Tibial artery (tissue), 4 donors: ENCODE results near the gene KIT.

Experiments used
- DNase-seq, 2 donors: peaks; one replicate each; pipeline ENCODE4 v3.0.0-alpha.2; 2019
- H3K27ac ChIP-seq, 2 donors: fragments of 200-600 bp; sonication (generic) in 1 of 2; 1 replicate in 1 of 2; 2 replicates in 1 of 2; pipeline ENCODE4 v1.5.1; 2018 to 2019; ENCODE audit warnings: mild to moderate bottlenecking in 1 of 2
- H3K27me3 ChIP-seq, 2 donors: fragments of 200-600 bp; sonication (generic) in 1 of 2; one replicate each; pipeline versions ENCODE4 v1.5.1 to v1.6.0; 2016 to 2019
- H3K36me3 ChIP-seq, 3 donors: fragments of 200-600 bp; sonication (generic) in 2 of 3; one replicate each; pipeline ENCODE4 v1.5.1; 2016 to 2019; ENCODE audit warnings: mild to moderate bottlenecking in 2 of 3
- H3K4me1 ChIP-seq, 4 donors: fragments of 200-600 bp; sonication (generic) in 2 of 4; 1 replicate in 3 of 4; 2 replicates in 1 of 4; pipeline ENCODE4 v1.5.1; 2016 to 2019
- H3K4me3 ChIP-seq, 2 donors: fragments of 200-600 bp; sonication (generic) in 1 of 2; 1 replicate in 1 of 2; 2 replicates in 1 of 2; pipeline ENCODE4 v1.5.1; 2018 to 2019; ENCODE audit warnings: mild to moderate bottlenecking in 2 of 2
- H3K9me3 ChIP-seq, 3 donors: fragments of 200-600 bp; sonication (generic) in 1 of 3; one replicate each; pipeline ENCODE4 v1.5.1; 2016 to 2019
- CTCF ChIP-seq, 2 experiments: fragments of 200-600 bp in 1 of 2; fragments of 450-650 bp in 1 of 2; IDR thresholded peaks; one replicate each; pipeline ENCODE4 v1.5.1; 2017 to 2019; ENCODE audit warnings: antibody characterized with exemption in 2 of 2, mild to moderate bottlenecking in 1 of 2, moderate library complexity in 1 of 2
- intact Hi-C: fragments of 100-400 bp; cut with DNase I; formaldehyde crosslinking; loops from one replicate; pipeline ENCODE4 v1.15.0; 2023; ENCODE audit warnings: low total_unique reads

Gene KIT

GRCh38 chr4:54714631-54715030 lies 56.9 kb downstream of the KIT start:
- no peaks in the 10 kb centered on the region for H3K36me3 ChIP-seq
- TF ChIP-seq CTCF (IDR thresholded peaks at IDR 0.05), result no peak
- H3K27me3 ChIP-seq, result no peaks in the 10 kb centered on the region
- DNase-seq, result no peak
- H3K27ac ChIP-seq, result no peak overlapping the region
- intact Hi-C loops, result no loop called here
- no peak overlapping the region for H3K4me3 ChIP-seq
- H3K9me3 ChIP-seq, result no peaks in the 10 kb centered on the region
- H3K4me1 ChIP-seq, result no peaks in the 10 kb centered on the region

DNA sequence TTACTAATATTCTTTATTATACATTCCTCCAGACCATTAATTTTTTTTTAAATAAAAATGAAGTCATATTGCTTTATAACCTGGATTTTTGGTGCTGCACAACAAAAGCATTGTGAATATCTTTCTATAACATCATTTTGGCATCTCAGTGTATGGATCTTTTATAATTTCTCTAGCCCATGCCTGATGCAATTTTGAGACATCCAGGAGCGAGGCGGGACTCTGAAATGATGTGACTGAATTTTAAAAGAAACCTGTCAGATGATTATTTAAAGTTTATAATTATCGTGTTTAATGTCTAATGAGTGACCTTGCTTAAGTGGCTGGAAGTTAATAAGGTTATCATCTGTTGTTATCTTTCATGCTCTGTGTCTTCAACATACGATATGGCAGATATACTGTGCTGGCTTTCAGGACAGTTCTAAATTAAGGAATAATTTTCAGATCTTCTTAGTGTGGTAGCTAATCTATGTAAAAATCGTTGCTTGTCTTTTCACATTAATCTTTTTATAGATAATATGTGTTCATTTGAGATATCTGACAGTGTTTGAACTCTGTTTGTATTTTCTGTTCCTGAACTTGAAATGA lies 58.8 kb downstream of the KIT start:
- H3K9me3 ChIP-seq, result no peaks in the 10 kb centered on the region
- no peaks in the 10 kb centered on the region for H3K4me1 ChIP-seq
- no peak for TF ChIP-seq CTCF (IDR thresholded peaks at IDR 0.05)

DNA sequence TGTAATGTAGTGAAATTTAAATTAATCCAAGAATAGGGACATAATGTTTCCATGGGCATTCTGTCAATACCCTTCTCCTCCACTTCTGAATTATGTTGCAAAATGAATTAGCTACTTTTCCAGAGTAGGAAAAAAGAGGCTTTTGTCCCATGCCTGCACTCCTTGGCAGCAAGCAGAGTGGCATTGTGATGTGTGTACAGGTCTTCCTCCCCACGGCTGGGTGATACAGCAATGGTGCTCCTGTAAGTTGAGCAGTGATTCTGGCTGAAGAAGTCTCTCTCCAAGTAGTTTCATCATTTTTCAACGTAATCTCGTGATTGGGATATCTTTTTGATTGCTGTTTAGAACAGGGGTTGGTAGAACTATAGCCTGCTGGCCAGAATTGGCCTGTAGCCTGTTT lies 59.9 kb downstream of the KIT start:
- Histone ChIP-seq H3K27me3 (no peaks in the 10 kb centered on the region), H3K4me1 (no peaks in the 10 kb centered on the region), H3K36me3 (no peaks in the 10 kb centered on the region), H3K4me3 (no peak overlapping the region), H3K27ac (no peak overlapping the region), H3K9me3 (no peaks in the 10 kb centered on the region)
- intact Hi-C loops, result no loop called here
- no peak for DNase-seq
- no peak for TF ChIP-seq CTCF (IDR thresholded peaks at IDR 0.05)

More for the DNA sequence above, 58.8 kb downstream of the KIT start:
- Histone ChIP-seq H3K36me3 (no peaks in the 10 kb centered on the region), H3K27me3 (no peaks in the 10 kb centered on the region), H3K4me3 (no peak overlapping the region), H3K27ac (no peak overlapping the region)
- intact Hi-C loops, result no loop called here
- DNase-seq, result no peak

- Histone ChIP-seq H3K27me3 (no peaks in the 10 kb centered on the region), H3K36me3 (no peaks in the 10 kb centered on the region), H3K27ac (no peak overlapping the region), H3K9me3 (no peaks in the 10 kb centered on the region), H3K4me3 (no peak overlapping the region), H3K4me1 (no peaks in the 10 kb centered on the region)
- intact Hi-C loops, result no loop called here
- no peak for TF ChIP-seq CTCF (IDR thresholded peaks at IDR 0.05)
- no peak for DNase-seq
Measured at GRCh38 chr4:54719378-54719777, 61.6 kb downstream of the KIT start.

- Histone ChIP-seq H3K4me3 (no peak overlapping the region), H3K27ac (no peak overlapping the region), H3K9me3 (no peaks in the 10 kb centered on the region), H3K36me3 (peaks cover 0 to 15% (median 0%) of the 10 kb centered on the region in 3 donors), H3K4me1 (no peaks in the 10 kb centered on the region), H3K27me3 (no peaks in the 10 kb centered on the region)
- no peak for TF ChIP-seq CTCF (IDR thresholded peaks at IDR 0.05)
- intact Hi-C loops, result no loop called here
- no peak for DNase-seq
Measured at GRCh38 chr4:54723220-54723619, 65.5 kb downstream of the KIT start.

DNA sequence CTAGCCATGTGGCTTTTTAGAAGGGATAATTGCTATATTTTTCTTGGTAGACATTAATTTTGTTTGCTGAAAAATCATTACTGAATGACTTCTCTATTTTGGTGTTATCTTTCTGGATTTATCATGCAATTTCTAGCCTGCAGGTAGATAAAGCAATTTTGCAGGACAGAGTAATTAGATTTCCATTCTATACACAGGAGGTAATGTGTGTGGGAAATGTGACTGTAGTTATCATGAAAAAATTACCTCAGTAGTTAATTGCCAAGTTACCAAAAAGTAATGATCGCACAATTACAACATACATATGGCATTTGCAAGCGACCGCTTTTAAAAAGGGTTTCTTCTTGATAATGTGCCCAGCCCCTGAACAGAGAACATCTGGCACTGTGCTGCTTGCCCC lies 66.1 kb downstream of the KIT start:
- Histone ChIP-seq H3K27me3 (no peaks in the 10 kb centered on the region), H3K36me3 (peaks cover 0 to 15% (median 0%) of the 10 kb centered on the region in 3 donors), H3K9me3 (no peaks in the 10 kb centered on the region), H3K27ac (no peak overlapping the region), H3K4me1 (no peaks in the 10 kb centered on the region), H3K4me3 (no peak overlapping the region)
- no peak for DNase-seq
- TF ChIP-seq CTCF (IDR thresholded peaks at IDR 0.05), result no peak
- intact Hi-C loops, result no loop called here
